HepG2 (cell line): ENCODE data around the gene ZNF563. TPM values are rescaled to one million over a fixed set of nuclear protein-coding genes. Genes with fewer than 3 reads are reported as not detected.

ENCODE experiments used
- AFF4 ChIP-seq: sonication (generic); formaldehyde crosslinking; IDR thresholded peaks from 2 replicates; pipeline ENCODE4 v1.4.0; 2020; ENCODE audit warnings: missing genetic modification reagents
- KDM2A ChIP-seq: sonication (generic); formaldehyde crosslinking; IDR thresholded peaks from 2 replicates; pipeline ENCODE4 v1.4.0; 2020; ENCODE audit warnings: low read depth, missing genetic modification reagents, borderline replicate concordance
- NFAT5 ChIP-seq: sonication (generic); formaldehyde crosslinking; IDR thresholded peaks from 2 replicates; pipeline ENCODE4 v1.4.0; 2020; ENCODE audit warnings: missing genetic modification reagents
- THAP7 ChIP-seq: sonication (generic); formaldehyde crosslinking; IDR thresholded peaks from 2 replicates; pipeline ENCODE4 v1.8.1; 2023; ENCODE audit warnings: mild to moderate bottlenecking, missing genetic modification reagents
- ZHX2 ChIP-seq, 2 experiments: sonication (generic) in 1 of 2; formaldehyde crosslinking in 1 of 2; IDR thresholded peaks; 2 replicates each; pipeline versions ENCODE4 v1.6.1 to v1.9.0; 2014 to 2022; ENCODE audit warnings: antibody characterized with exemption in 1 of 2, borderline replicate concordance in 1 of 2, inconsistent platforms in 1 of 2, low read depth in 1 of 2, missing genetic modification reagents in 1 of 2
- ZNF121 ChIP-seq: sonication (generic); formaldehyde crosslinking; IDR thresholded peaks from 2 replicates; pipeline ENCODE4 v1.5.0; 2020; ENCODE audit warnings: mild to moderate bottlenecking, missing genetic modification reagents
- ZNF3 ChIP-seq: IDR thresholded peaks from 2 replicates; pipeline ENCODE4 v1.7.0; 2017; ENCODE audit warnings: inconsistent platforms
- ZNF350 ChIP-seq: sonication (generic); formaldehyde crosslinking; IDR thresholded peaks from 2 replicates; pipeline ENCODE4 v1.4.0; 2020; ENCODE audit warnings: mild to moderate bottlenecking, low read depth, missing genetic modification reagents, borderline replicate concordance
- ZNF619 ChIP-seq: sonication (generic); formaldehyde crosslinking; IDR thresholded peaks from 2 replicates; pipeline ENCODE4 v1.4.0; 2020; ENCODE audit warnings: mild to moderate bottlenecking, missing genetic modification reagents
- ZNF747 ChIP-seq: sonication (generic); formaldehyde crosslinking; IDR thresholded peaks from 2 replicates; pipeline ENCODE4 v1.8.1; 2023; ENCODE audit warnings: missing genetic modification reagents, mild to moderate bottlenecking, borderline replicate concordance
- polyA plus RNA-seq, 8 experiments: library from polyadenylated mRNA; depleted of rRNA in 3 of 8; stranded (reverse) in 7 of 8; unstranded in 1 of 8; fragments of >200 nt; fragmentation: Illumina TruSeq in 4 of 8; extraction: Trizol in 4 of 8; gene quantifications; 2 replicates each; pipeline versions ENCODE4 v1.2.1 to v1.2.3, GENCODE V29; 2011 to 2016; ENCODE audit warnings: low read depth in 4 of 8, missing spikeins in 1 of 8, mixed read lengths in 1 of 8; ENCODE audit not compliant: insufficient read depth in 1 of 8
- total RNA-seq, 5 experiments: library from RNA; depleted of rRNA; stranded (reverse); fragments of >200 nt; fragmentation: Illumina TruSeq; extraction: Trizol; gene quantifications; 2 replicates each; pipeline ENCODE4 v1.2.3, GENCODE V29; 2016; ENCODE audit warnings: low read depth in 1 of 5

ZNF563 gene
- total and polyA plus RNA-seq, 2 of the 13 experiments (the other 11 are each of a cell fraction or from before 2014, with no cell fraction given): 7.5 to 19.5 TPM

GRCh38 chr19:12333162-12334159, at the start of gene ZNF563 (continued):
- TF ChIP-seq ZHX2 (IDR thresholded peaks at IDR 0.05; ENCODE audit: low read depth): no peak
- TF ChIP-seq ZHX2 (CRISPR knock-in tag; IDR thresholded peaks at IDR 0.05; ENCODE audit: borderline replicate concordance): no peak
- TF ChIP-seq THAP7 (CRISPR knock-in tag): no peak
- TF ChIP-seq ZNF747 (CRISPR knock-in tag): peak; percentile 30; the same call in 1 of the 2 replicates
- TF ChIP-seq AFF4: 0 out of 2 replicates have a peak, but pooled peaks have one; percentile 76
- TF ChIP-seq NFAT5 (CRISPR knock-in tag): no peak; the same call in 1 of the 2 replicates
- TF ChIP-seq ZNF121 (CRISPR knock-in tag): 0 out of 2 replicates have a peak, but pooled peaks have one; percentile 33
- TF ChIP-seq ZNF619: 0 out of 2 replicates have a peak, but pooled peaks have one; percentile 42
- 0 out of 2 replicates have a peak, but pooled peaks have one; percentile 48 for TF ChIP-seq ZNF350 (CRISPR knock-in tag)
- peak; percentile 95 for TF ChIP-seq KDM2A
- no peak for TF ChIP-seq ZNF3 (CRISPR knock-in tag)
